HUES6 (cell line): Measurements from ENCODE around the gene HECTD2.
"Not testable (repeated sequence)": the region's sequence is repeated elsewhere in the genome, so short reads cannot be mapped to it uniquely, and the experiment has no call there.

Source experiments
- H3K27ac ChIP-seq: 2 replicates; pipeline ENCODE4 v1.7.0; 2013; ENCODE audit warnings: low read depth, mild to moderate bottlenecking, low read length, inconsistent platforms
- H3K27me3 ChIP-seq: 2 replicates; pipeline ENCODE4 v1.6.1; 2013; ENCODE audit warnings: low read length; ENCODE audit not compliant: control insufficient read depth, insufficient read depth
- H3K36me3 ChIP-seq: 2 replicates; pipeline ENCODE4 v1.6.1; 2013; ENCODE audit warnings: low read length; ENCODE audit not compliant: control insufficient read depth, insufficient read depth
- H3K4me1 ChIP-seq: 2 replicates; pipeline ENCODE4 v1.6.1; 2013; ENCODE audit warnings: low read length; ENCODE audit not compliant: control insufficient read depth, insufficient read depth
- H3K4me3 ChIP-seq: 2 replicates; pipeline ENCODE4 v1.5.1; 2013; ENCODE audit warnings: low read depth, low read length
- H3K9ac ChIP-seq: one replicate; pipeline ENCODE4 v1.6.1; 2013; ENCODE audit warnings: mild to moderate bottlenecking, low read length
- H3K9me3 ChIP-seq: 2 replicates; pipeline ENCODE4 v1.6.1; 2013; ENCODE audit warnings: low read depth, low read length; ENCODE audit not compliant: control insufficient read depth, insufficient read depth

HECTD2 gene

DNA sequence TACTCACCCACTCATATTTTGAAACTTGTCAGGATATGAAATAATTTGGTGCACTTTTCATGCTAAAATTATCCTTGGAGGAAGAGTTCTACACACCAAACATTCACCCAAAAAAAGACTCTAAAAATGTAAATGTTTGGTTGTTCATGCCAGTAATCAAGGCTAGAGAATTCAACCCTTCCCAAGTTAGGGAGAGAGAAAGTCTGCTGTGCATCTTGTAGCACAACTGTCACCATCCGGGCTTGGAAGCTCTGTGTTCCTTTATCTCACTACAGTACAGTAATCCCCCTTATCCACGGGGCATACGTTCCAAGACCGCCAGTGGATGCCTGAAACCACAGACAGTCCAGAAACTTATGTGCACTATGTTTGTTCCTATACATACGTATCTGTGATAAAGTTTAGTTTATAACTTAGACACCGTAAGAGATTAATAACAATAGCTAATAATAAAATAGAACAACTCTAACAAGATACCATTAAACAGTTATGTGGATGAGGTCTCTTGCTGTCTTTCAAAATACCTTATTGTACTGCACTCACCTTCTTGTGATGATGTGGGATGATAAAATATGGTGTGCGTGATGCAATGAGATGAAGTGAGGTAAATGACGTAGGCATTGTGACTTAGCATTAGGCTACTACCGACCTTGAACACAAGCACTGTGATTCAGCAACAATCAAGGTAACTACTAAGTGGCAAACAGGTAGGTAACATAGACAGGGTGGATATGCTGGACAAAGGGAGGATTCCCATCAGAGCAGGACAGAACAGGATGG lies 24.6 kb upstream of the HECTD2 start:
- Histone ChIP-seq H3K27ac (no peak overlapping the region), H3K9ac (no peak overlapping the region), H3K36me3 (no peaks in the 10 kb centered on the region), H3K4me1 (peaks cover 5% of the 10 kb centered on the region; the same call in 1 of the 2 replicates), H3K9me3 (no peaks in the 10 kb centered on the region), H3K27me3 (no peaks in the 10 kb centered on the region), H3K4me3 (no peak overlapping the region)

DNA sequence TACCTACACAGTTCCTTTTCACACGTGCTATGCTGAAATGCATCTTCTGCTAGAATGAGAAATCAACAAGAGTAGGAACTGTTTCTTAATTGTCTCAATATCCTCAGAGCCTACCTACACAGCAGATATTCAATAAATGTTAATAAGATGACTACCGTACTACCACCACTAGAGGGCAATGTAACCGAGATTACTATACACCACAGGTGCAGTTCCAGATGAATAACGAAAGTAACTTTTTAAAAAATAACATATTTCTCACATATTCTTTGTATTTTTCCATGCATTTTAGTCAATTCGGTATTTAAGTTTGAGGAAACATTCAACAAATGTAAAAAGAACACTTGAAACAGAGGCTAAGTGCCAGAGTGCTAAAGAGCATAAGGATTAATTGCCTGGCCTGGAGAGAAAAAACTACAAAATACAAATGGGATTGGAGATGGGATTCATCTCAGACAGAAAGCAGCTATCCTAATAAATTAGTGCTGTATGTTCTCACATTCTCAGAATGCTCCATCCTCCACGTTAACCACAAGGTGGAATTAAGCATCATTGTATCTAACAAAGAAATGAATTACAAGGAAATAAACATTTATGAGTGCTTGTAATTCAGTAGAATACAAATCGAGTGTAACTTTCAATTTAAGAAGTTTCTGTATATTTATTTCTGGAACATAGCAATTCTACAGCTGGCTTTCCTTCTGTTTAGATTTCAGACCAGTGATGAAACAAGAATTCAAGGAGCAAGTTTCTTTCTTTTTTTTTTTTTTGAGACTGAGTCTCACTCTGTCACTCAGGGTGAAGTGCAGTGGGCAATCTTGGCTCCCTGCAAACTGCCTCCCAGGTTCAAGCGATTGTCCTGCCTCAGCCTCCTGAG lies 20.3 kb upstream of the HECTD2 start:
- no peak overlapping the region for H3K27ac ChIP-seq
- no peak overlapping the region for H3K4me3 ChIP-seq
- no peaks in the 10 kb centered on the region for H3K36me3 ChIP-seq
- no peaks in the 10 kb centered on the region for H3K9me3 ChIP-seq
- H3K27me3 ChIP-seq, result no peaks in the 10 kb centered on the region
- H3K9ac ChIP-seq, result no peak overlapping the region
- H3K4me1 ChIP-seq, result no peaks in the 10 kb centered on the region

DNA sequence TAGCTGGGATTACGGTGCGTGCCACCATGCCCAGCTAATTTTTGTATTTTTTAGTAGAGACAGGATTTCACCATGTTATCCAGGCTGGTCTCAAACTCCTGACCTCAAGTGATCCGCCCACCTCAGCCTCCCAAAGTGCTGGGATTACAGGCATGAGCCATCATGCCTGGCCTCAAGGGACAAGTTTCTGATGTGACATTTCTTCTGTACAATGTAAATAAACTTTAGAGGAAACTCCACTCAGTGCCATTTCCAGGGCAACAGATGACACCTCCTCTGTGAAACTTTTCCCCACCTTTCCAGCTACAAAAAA lies 19.7 kb upstream of the HECTD2 start:
- not testable (repeated sequence) for H3K27ac ChIP-seq, H3K36me3 ChIP-seq, H3K27me3 ChIP-seq, H3K9me3 ChIP-seq, H3K4me3 ChIP-seq, H3K4me1 ChIP-seq, H3K9ac ChIP-seq

DNA sequence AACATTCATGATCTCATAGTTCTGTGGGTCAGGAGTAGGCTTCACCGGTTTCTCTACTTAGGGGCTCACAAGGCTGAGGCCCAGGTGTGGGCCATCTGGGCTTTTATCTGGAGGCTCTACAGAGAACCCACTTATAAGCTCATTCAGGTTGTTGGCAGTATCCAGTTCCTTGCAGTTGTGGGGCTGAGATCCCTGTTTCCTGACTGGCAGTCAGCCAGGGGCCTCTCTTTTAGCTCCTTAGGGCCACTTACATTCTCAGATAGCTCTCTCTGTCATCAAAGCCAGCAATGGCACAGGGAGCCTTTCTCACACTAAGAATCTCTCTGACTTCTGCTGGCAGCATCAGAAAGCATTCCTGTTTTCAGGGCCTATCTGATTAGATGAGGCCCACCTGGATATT lies 18.2 kb upstream of the HECTD2 start:
- H3K4me3 ChIP-seq, result no peak overlapping the region
- H3K9ac ChIP-seq, result no peak overlapping the region
- H3K4me1 ChIP-seq, result no peaks in the 10 kb centered on the region
- no peaks in the 10 kb centered on the region for H3K9me3 ChIP-seq
- H3K36me3 ChIP-seq, result no peaks in the 10 kb centered on the region
- H3K27me3 ChIP-seq, result no peaks in the 10 kb centered on the region
- no peak overlapping the region for H3K27ac ChIP-seq

DNA sequence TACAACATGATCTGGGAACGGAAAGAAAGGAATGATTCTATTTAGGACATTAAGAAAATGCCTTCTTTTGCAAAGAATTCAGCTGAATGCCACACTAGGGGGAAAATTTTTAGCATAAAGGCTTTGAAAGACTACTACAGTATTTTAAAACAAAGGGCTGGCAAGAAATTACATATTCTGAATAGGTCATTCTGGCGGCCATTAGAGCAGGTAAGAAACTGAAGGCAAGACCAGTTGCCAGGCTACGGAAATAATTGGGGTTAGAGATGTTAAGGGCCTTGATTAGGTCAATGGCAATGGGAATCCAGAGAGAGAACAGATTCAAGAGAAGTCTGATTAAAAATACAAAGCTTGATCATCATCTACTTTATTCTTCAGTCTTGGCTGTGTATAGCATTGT lies 3.8 kb upstream of the HECTD2 start:
- no peak overlapping the region for H3K27ac ChIP-seq
- no peak overlapping the region for H3K9ac ChIP-seq

DNA sequence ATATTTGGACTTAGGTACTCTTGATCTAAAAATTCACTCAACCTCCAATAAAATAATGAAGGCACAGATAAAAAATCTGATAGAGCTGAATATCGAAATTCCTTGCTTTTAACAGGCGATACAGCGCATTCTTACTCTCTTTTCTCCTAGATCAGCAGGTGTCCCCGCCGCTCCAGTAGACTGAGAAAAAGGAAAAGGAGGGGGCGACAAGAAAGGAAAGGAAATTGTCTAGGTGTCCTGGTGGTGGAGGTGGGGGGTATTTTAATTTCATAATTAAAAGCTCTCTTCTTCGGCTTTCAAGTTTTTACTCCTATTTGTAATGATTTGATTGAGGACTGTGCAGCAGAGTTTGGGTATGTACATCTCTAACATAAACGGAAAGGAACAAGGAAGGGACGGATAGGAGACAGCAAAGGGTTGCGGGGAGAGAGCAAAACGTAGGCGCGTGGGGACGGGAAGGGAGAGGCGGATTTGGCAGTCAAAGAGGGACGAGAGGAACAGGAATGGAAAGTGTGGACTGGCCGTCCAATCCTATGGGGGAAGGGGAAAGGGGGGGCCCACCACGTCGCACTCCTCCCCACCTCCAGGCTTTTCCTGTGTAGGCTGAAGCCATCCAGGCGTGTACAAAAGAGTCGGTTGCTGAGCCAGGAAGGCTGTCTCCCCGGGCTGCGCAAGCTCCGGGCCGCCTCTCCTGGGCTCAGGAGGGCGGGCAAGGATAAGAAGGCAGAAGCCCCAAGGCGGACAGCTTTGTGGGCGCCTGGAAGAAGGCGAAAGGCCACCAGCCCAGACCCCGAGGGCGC lies 875 bp upstream of the HECTD2 start:
- Histone ChIP-seq H3K27me3 (no peaks in the 10 kb centered on the region; the same call in 1 of the 2 replicates), H3K4me3 (peak overlapping the region; percentile 99), H3K4me1 (peaks cover 34% of the 10 kb centered on the region), H3K36me3 (no peaks in the 10 kb centered on the region), H3K9me3 (no peaks in the 10 kb centered on the region), H3K9ac (peak overlapping the region; percentile 100), H3K27ac (peak overlapping the region; percentile 99)

More for the DNA sequence above, 3.8 kb upstream of the HECTD2 start:
- H3K36me3 ChIP-seq, result no peaks in the 10 kb centered on the region
- H3K4me1 ChIP-seq, result peaks cover 34% of the 10 kb centered on the region
- no peaks in the 10 kb centered on the region; the same call in 1 of the 2 replicates for H3K27me3 ChIP-seq
- no peak overlapping the region for H3K4me3 ChIP-seq
- H3K9me3 ChIP-seq, result no peaks in the 10 kb centered on the region

DNA sequence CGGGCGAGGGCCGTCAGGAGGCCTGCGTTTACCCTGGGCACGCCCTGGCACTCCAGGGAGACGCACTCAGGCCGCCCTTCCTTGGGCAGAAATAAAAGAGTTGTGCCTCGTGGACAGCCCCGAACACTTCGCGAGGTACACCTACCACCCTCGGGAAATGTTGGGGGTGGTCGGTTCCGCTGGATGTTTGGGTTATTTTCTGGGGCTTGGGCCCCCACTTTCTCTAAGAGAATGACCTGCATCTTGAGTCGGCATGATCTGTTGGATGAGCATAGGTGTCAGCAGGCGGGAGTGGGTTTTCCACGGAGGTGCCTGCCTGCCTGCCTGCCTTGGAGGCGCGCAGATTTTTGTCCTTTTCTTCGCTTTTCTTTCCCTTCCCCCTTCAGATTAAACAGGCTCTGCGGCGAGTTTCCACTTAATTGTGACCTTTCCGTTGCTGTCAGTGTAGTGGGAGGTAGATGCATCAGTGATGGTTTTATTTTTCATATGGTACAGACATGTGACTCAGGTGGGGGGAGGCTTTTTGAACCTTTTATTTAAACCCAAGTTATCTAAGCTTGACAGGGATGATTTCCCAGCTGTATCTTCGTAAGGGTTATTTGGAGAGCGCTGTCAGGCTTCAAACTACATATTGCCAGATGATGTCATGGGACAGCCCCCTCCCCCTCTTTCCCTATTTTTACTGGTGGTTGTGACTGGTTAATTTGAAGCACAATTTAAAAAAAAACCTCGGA lies 661 bp downstream of the HECTD2 start:
- H3K4me3 ChIP-seq, result peak overlapping the region; percentile 99
- H3K4me1 ChIP-seq, result peaks cover 30% of the 10 kb centered on the region
- H3K27ac ChIP-seq, result peak overlapping the region; percentile 71; the same call in 1 of the 2 replicates

DNA sequence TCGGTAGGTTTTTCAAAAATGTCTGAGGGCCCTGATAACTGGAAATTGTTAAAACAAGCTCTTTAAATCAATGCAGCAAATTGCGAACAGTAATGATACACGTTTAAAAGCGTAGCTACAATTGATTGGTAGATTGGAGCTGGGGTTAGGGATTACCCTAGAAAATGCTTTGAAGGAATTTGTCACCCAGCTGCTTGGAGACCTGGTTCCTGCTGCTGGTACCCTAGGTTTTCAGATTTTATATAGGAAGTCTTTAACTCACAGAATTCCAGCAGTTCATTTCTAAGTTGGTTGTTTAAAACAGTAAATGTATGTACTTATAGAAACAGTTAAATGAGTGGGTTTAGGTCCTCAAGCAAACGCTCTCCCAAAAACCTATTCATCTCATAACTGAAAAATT lies 1.5 kb downstream of the HECTD2 start:
- H3K9me3 ChIP-seq, result no peaks in the 10 kb centered on the region
- no peaks in the 10 kb centered on the region for H3K36me3 ChIP-seq
- H3K4me3 ChIP-seq, result peak overlapping the region; percentile 99; the same call in 1 of the 2 replicates
- H3K27ac ChIP-seq, result no peak overlapping the region
- H3K9ac ChIP-seq, result no peak overlapping the region
- peaks cover 26% of the 10 kb centered on the region for H3K4me1 ChIP-seq
- H3K27me3 ChIP-seq, result no peaks in the 10 kb centered on the region; the same call in 1 of the 2 replicates

More for the DNA sequence above, 661 bp downstream of the HECTD2 start:
- Histone ChIP-seq H3K9ac (peak overlapping the region; percentile 87), H3K36me3 (no peaks in the 10 kb centered on the region), H3K9me3 (no peaks in the 10 kb centered on the region), H3K27me3 (no peaks in the 10 kb centered on the region; the same call in 1 of the 2 replicates)

DNA sequence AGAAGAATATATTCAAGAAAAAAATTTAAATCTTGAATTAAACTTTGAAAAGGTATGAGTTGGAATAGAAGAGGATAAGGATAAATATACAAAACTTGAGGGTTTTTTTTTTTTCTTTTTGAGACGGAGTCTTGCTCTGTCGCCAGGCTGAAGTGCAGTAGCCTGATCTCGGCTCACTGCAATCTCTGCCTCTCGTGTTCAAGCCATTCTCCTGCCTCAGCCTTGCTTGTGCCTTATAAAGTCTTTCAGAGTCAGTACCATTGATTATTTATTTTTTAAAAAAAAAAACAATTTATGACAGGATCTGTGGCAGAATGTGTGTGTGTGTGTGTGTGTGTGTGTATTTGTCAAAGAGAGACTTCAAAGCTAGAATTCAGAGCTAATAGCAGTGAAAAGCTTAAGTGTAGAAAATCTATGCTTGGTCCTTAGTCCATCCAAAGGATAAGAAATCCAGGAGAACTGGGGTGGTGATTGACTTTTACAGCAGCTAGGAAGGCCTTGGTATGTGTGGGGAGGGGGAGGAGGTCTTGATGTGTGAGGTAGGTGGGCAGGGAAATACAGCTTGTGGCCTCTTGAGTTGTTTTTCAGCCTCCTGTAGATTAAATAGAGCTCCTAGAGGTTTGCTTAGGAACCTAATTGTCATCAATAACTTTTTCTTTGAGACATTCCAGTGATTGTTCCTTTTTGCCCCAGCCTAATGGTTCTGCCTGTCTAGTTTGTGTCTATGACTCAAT lies 2.4 kb downstream of the HECTD2 start:
- Histone ChIP-seq H3K9me3 (no peaks in the 10 kb centered on the region), H3K27ac (no peak overlapping the region), H3K27me3 (no peaks in the 10 kb centered on the region; the same call in 1 of the 2 replicates), H3K4me1 (peaks cover 26% of the 10 kb centered on the region), H3K4me3 (no peak overlapping the region), H3K9ac (no peak overlapping the region), H3K36me3 (no peaks in the 10 kb centered on the region)

DNA sequence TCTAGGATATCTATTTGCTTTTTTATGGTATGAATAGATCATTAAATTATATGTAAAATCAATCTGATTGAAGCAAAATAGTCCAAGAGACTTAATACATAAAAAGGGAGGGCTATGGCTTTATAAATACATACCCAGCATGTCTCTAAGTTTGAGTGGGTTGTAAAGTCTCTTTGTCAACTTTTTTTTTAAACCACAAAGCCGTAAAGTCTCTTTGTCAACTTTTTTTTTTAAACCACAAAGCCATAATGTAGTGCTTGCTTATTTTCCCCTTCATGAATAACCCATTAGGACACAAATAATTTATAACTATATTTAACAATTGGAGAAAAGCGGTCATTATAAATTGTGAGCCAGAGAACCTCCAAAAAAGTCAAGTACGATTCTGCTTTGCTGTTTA lies 5.7 kb downstream of the HECTD2 start:
- Histone ChIP-seq H3K4me1 (peaks cover 18% of the 10 kb centered on the region), H3K27me3 (no peaks in the 10 kb centered on the region; the same call in 1 of the 2 replicates), H3K9me3 (no peaks in the 10 kb centered on the region), H3K9ac (no peak overlapping the region), H3K4me3 (no peak overlapping the region), H3K27ac (no peak overlapping the region), H3K36me3 (no peaks in the 10 kb centered on the region)
